Upper lobe of right lung (tissue), 1 donor: ENCODE data around the gene TTLL4. TPM values are rescaled to one million over a fixed set of nuclear protein-coding genes. Genes with fewer than 3 reads are reported as not detected.

ENCODE experiments used
- ATAC-seq: fragments of 200-7000 bp; cut with Tn5 transposase; one replicate; pipeline ENCODE4 v1.9.1; 2020; ENCODE audit warnings: mild to moderate bottlenecking, moderate library complexity
- DNase-seq: peaks from one replicate; pipeline ENCODE4 v3.0.0-alpha.2; 2020
- H3K27ac ChIP-seq: fragments of 200-600 bp; one replicate; pipeline ENCODE4 v1.8.0; 2022
- H3K27me3 ChIP-seq: fragments of 200-600 bp; one replicate; pipeline ENCODE4 v1.8.0; 2022; ENCODE audit warnings: mild to moderate bottlenecking
- H3K36me3 ChIP-seq: fragments of 200-600 bp; one replicate; pipeline ENCODE4 v1.8.0; 2022
- H3K4me1 ChIP-seq: fragments of 200-600 bp; one replicate; pipeline ENCODE4 v1.8.0; 2022
- H3K4me3 ChIP-seq: fragments of 200-600 bp; one replicate; pipeline ENCODE4 v1.8.0; 2022; ENCODE audit warnings: mild to moderate bottlenecking
- H3K9me3 ChIP-seq: fragments of 200-600 bp; one replicate; pipeline ENCODE4 v1.8.0; 2022
- intact Hi-C: fragments of 100-400 bp; cut with DNase I; formaldehyde crosslinking; loops from one replicate; pipeline ENCODE4 v1.11.0; 2022
- total RNA-seq: library from RNA; stranded (reverse); fragmentation: NEBNext Ultra II Directional; extraction: Animal tissue kit (Norgen Biotek cat#: 25700); gene quantifications from one replicate; pipeline ENCODE4 v1.2.1, GENCODE V29; 2021
- TF ChIP-seq, protein P1 (sequence below): fragments of 200-600 bp; IDR thresholded peaks from one replicate; pipeline ENCODE4 v1.8.0; 2022; ENCODE audit warnings: antibody characterized with exemption
- donor health status: DM: no; HTN: yes; CAD: no; lungs with severe emphysema.

The TTLL4 gene
- total RNA-seq, 1 donor from 2014 or later, result 29.5 TPM

DNA sequence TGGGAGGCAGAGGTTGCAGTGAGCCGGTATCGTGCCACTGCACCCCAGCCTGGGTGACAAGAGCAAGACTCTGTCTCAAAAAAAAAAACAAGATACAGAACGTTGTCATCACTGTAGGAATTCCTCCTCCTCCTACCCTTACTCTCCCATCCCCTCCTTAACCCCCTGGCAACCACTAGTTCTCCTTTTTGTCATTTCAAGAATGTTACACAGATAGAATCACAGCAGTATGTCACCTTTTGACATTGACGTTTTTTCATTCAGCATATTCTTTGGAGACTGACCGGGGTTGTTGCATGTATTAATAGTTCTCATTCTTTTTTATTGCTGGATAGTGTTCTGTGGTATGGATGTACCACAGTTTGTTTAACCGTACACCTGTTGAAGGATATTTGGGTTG is 32.4 kb downstream of the TTLL4 start:
- no peak overlapping the region for H3K27ac ChIP-seq
- no peak for DNase-seq
- H3K27me3 ChIP-seq, result no peaks in the 10 kb centered on the region
- H3K36me3 ChIP-seq, result peaks cover 57% of the 10 kb centered on the region
- TF ChIP-seq, protein P1, sequence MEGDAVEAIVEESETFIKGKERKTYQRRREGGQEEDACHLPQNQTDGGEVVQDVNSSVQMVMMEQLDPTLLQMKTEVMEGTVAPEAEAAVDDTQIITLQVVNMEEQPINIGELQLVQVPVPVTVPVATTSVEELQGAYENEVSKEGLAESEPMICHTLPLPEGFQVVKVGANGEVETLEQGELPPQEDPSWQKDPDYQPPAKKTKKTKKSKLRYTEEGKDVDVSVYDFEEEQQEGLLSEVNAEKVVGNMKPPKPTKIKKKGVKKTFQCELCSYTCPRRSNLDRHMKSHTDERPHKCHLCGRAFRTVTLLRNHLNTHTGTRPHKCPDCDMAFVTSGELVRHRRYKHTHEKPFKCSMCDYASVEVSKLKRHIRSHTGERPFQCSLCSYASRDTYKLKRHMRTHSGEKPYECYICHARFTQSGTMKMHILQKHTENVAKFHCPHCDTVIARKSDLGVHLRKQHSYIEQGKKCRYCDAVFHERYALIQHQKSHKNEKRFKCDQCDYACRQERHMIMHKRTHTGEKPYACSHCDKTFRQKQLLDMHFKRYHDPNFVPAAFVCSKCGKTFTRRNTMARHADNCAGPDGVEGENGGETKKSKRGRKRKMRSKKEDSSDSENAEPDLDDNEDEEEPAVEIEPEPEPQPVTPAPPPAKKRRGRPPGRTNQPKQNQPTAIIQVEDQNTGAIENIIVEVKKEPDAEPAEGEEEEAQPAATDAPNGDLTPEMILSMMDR, result no peak
- peak; percentile 24 for ATAC-seq
- no peaks in the 10 kb centered on the region for H3K4me1 ChIP-seq
- intact Hi-C loops, result no loop called here
- H3K9me3 ChIP-seq, result no peaks in the 10 kb centered on the region
- no peak overlapping the region for H3K4me3 ChIP-seq

DNA sequence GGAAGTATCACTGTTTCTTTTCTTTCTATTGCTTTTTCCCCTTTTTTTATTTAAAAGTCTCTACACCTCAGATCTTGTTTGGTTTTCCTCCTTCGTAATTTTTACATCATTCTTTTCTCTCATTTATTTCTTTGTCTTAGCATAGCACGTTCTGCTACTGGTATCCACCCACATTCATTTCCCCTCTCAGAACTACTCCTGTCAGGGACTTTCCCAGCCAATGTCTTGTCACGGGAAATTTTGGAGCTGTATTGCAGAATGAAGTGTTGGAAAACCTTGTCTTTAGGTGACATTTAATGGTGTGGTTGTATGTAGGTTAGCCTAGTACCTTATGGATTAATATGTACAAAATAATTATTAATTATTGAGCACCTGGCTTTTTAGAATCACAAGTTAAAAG is 34.0 kb downstream of the TTLL4 start:
- no peak for ATAC-seq
- intact Hi-C loops, result no loop called here
- DNase-seq, result no peak
- no peaks in the 10 kb centered on the region for H3K9me3 ChIP-seq
- H3K36me3 ChIP-seq, result peaks cover 58% of the 10 kb centered on the region
- no peaks in the 10 kb centered on the region for H3K4me1 ChIP-seq
- TF ChIP-seq, protein P1, result no peak
- H3K4me3 ChIP-seq, result no peak overlapping the region
- no peaks in the 10 kb centered on the region for H3K27me3 ChIP-seq
- H3K27ac ChIP-seq, result no peak overlapping the region

DNA sequence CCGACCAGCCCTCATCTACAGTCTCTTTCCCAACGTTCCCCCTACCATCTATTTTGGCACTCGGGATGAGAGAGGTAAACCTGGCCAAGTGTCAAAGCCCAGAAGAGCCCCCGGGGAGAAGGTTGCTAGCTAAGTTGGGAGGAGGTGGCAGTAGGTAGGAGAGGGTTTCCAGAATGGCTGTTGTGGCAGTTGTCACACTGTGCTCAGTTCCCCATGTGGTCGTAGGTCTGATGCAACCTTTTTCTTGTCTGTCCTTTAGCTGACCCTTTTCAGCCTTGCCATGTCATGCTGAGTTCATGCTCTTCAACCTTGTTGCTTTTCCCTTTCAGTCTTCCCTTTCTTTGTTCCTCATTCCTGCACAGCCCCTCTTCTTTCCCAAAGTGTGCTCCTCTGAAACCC is 34.5 kb downstream of the TTLL4 start:
- intact Hi-C loops, result no loop called here
- no peaks in the 10 kb centered on the region for H3K9me3 ChIP-seq
- no peak for DNase-seq
- TF ChIP-seq, protein P1, result no peak
- H3K4me1 ChIP-seq, result no peaks in the 10 kb centered on the region
- H3K27ac ChIP-seq, result peak overlapping the region; percentile 17
- H3K36me3 ChIP-seq, result peaks cover 58% of the 10 kb centered on the region
- peak; percentile 92 for ATAC-seq
- H3K27me3 ChIP-seq, result no peaks in the 10 kb centered on the region
- no peak overlapping the region for H3K4me3 ChIP-seq

DNA sequence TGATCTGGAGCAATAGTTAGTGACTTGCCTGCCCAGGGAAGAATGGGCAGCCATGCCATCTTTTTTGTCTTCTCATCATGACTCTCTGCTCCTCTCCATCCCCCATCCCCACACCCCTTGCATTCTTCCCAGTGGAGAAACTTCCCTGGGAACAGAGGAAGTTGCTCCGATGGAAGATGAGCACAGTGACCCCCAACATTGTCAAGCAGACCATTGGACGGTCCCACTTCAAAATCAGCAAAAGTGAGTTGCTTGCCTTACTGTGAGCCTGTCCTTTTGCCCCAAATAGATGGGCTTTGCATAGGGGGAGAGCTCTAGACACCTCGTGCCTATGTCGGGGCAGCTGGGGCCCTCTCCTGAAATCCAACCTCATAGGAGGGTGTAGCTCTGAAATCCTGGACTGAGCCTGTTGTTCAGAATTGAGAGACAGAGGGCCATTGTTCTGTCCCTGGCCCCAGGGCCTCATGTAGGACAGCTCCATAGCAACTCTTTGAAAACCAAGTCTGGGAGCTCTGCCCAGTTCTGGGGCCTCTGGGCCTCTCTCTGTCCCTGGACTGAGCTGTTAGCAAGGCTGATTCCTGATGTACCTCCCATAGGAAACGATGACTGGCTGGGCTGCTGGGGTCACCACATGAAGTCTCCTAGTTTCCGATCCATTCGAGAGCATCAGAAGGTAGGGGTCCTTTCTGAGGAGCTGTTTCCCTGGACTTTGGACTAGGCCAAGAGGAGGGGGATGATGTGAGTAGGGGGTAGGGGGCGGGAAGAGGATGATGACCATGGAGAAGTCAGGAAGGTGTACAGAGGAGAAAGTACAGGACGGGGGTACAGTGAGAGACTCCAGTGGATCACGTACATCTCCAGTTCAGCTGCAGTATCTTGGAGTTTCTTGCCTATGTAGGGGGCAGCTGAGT is 35.2 kb downstream of the TTLL4 start:
- ATAC-seq (no peak), DNase-seq (no peak)
- intact Hi-C loops, result no loop called here
- no peaks in the 10 kb centered on the region for H3K9me3 ChIP-seq
- H3K27ac ChIP-seq, result peak overlapping the region; percentile 17
- H3K36me3 ChIP-seq, result peaks cover 58% of the 10 kb centered on the region
- H3K4me1 ChIP-seq, result no peaks in the 10 kb centered on the region
- H3K4me3 ChIP-seq, result no peak overlapping the region
- H3K27me3 ChIP-seq, result no peaks in the 10 kb centered on the region
- TF ChIP-seq, protein P1, result no peak

DNA sequence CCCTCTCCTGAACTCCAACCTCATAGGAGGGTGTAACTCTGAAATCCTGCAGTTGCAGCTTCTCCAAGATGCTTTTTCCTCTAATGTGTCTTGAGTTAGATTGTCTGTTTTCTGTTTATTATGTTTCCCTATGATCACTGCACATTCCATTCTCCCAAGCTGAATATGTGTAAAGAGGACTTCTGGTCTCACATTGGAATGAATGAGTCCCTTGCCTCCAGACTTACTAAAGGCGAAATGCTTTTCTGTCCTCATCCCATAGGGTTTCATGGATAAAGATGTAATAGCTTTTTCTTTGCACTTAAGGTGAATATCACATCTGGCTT is 35.8 kb downstream of the TTLL4 start:
- intact Hi-C loops, result no loop called here

More for the DNA sequence above, 35.8 kb downstream of the TTLL4 start:
- TF ChIP-seq, protein P1, result no peak
- DNase-seq, result no peak
- H3K4me3 ChIP-seq, result no peak overlapping the region
- H3K4me1 ChIP-seq, result no peaks in the 10 kb centered on the region
- H3K36me3 ChIP-seq, result peaks cover 62% of the 10 kb centered on the region
- no peak for ATAC-seq
- no peaks in the 10 kb centered on the region for H3K9me3 ChIP-seq
- no peak overlapping the region for H3K27ac ChIP-seq
- no peaks in the 10 kb centered on the region for H3K27me3 ChIP-seq
